Measurements from ENCODE around the gene BTK. TPM values are rescaled to one million over a fixed set of nuclear protein-coding genes. Genes with fewer than 3 reads are reported as not detected.

The BTK gene
- total and polyA plus RNA-seq, 9 of the 15 experiments (the other 6 are each of a cell fraction or from before 2014, with no cell fraction given) = 14.9 to 93.4 (median 65.2) TPM

DNA sequence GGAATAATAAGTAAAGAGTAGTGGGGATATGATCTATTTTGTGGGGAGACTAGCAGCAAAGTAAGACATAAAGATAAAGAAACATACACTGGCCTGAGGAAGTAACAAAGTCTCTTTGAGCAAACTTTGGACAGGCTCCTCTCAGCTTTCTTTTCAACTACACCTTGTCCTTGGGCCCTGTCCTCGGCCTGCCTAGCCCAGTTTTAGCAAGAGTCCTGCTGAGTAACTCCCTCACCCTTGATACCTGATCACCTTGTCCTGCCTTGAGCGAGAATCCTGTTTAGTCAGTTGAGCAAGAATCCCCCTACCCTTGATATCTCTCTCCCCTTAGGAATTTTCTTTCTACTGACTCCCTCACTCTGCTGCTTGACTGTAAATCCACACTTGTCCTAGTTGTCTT is 33.5 kb upstream of the BTK start (continued):
- TF ChIP-seq ETS2 (tag; IDR thresholded peaks at IDR 0.05; ENCODE audit: borderline replicate concordance, poor library complexity, severe bottlenecking) (no peak), SMAD1 (IDR thresholded peaks at IDR 0.05; ENCODE audit: low read depth, low read length, partially characterized antibody) (no peak)

DNA sequence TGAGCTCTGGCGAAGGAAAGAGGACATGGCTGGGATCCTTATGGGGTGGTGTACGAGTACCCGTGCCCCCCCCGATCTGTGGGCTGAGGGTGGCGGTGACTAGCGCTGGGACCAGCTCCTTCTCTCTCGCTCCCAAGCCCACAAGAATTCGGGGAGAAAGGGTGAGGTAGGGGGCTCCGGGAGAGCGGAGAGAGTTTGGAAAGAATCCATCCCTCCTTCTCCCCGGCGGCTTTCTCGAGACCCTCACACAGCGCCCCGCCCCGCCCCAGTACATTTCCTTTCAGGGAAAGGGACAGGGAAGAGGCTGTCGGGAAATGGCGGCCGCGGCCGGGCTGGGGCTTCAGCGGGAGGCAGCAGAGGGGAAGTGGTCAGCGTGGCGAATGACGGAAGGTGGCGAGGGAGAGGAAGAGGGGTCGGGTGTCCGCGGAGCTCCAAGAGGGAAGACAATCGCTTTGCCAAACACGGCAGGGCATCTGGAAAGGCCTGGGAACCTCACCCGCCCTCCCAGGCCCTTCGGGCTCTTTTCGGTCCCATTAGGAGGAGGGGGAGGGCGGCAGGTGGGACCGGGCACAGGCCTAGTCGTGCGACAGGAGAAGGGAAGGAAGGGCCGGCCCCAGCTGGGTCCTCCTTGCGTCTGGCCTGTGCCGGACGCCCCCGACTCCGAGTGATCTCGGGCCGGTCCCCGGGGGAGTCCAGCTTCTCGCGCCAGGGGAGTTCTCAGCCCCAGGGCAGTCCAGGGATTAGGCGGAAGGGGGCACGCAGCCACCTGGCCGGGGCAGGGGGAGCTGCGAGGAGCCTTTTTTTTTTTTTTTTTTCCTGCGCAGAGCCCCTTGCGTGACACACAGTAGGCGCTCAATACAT is 32.2 kb upstream of the BTK start:
- no peak for ATAC-seq
- Histone ChIP-seq H3K4me1 (replicated peaks in 1 of 2; ENCODE audit: control insufficient read depth in 2 of 2, insufficient read depth in 2 of 2, low read length in 2 of 2) (peaks cover 8 to 17% of the 10 kb centered on the region in 2 experiments; a peak in 4 of 5 replicates), H3K9me3 (replicated peaks; ENCODE audit: control insufficient read depth, insufficient read depth, low read depth, low read length) (no peaks in the 10 kb centered on the region), H3K4me2 (ENCODE audit: insufficient read depth, low read length) (peak overlapping the region; percentile 14; the same call in 1 of the 2 replicates), H3K9ac (ENCODE audit: insufficient read depth in 1 of 2, low read depth in 2 of 2, low read length in 2 of 2) (peak overlapping the region in 1 of 2 experiments; percentile 26; a peak in 2 of 4 replicates), H3K9me1 (ENCODE audit: control insufficient read depth, insufficient read depth, low read length) (no peaks in the 10 kb centered on the region), H3K79me2 (ENCODE audit: control insufficient read depth, insufficient read depth, low read length) (no peaks in the 10 kb centered on the region), H3K27ac (ENCODE audit: extremely low read depth, low read depth, low read length) (no peak overlapping the region), H3K27me3 (ENCODE audit: control insufficient read depth in 2 of 2, insufficient read depth in 2 of 2, low read length in 2 of 2) (no peaks in the 10 kb centered on the region; a peak in 1 of 5 replicates), H4K20me1 (replicated peaks; ENCODE audit: control insufficient read depth, insufficient read depth, low read length) (no peaks in the 10 kb centered on the region; the same call in 1 of the 2 replicates), H2AFZ (ENCODE audit: low read depth, low read length) (no peak overlapping the region), H3K36me3 (ENCODE audit: control insufficient read depth, insufficient read depth, low read length) (peaks cover 5% of the 10 kb centered on the region; the same call in 1 of the 3 replicates), H3K4me3 (no peak overlapping the region)
- intact Hi-C loops (cut with micrococcal nuclease) (loop anchor here (5.0 kb wide), 2 partner anchors 44 to 179 kb away; no protein-coding TSS in a partner anchor), in situ Hi-C loops (cut with MboI) (no loop called here)
- BruUV-seq (replicated peaks) = no TSS peak
- POLR2A ChIA-PET = interaction anchor here (0.6 kb wide), 1 partner anchor 626 kb away, joined by 4 read pairs; no protein-coding TSS in a partner anchor
- CTCF ChIA-PET (ENCODE audit: low intra/inter-chr PET ratio) = no interaction called here
- 58% methylated on average over 6 of the region's 56 CpGs for WGBS (ENCODE audit: insufficient coverage, low coverage, missing lambda C conversion rate)
- DNase-seq (ENCODE audit: extremely low read depth in 1 of 4, low spot score in 3 of 4) = no peak
- no peak for TF ChIP-seq ZNF217 (CRISPR knock-in tag; IDR thresholded peaks at IDR 0.05)
- TF ChIP-seq, protein P1, sequence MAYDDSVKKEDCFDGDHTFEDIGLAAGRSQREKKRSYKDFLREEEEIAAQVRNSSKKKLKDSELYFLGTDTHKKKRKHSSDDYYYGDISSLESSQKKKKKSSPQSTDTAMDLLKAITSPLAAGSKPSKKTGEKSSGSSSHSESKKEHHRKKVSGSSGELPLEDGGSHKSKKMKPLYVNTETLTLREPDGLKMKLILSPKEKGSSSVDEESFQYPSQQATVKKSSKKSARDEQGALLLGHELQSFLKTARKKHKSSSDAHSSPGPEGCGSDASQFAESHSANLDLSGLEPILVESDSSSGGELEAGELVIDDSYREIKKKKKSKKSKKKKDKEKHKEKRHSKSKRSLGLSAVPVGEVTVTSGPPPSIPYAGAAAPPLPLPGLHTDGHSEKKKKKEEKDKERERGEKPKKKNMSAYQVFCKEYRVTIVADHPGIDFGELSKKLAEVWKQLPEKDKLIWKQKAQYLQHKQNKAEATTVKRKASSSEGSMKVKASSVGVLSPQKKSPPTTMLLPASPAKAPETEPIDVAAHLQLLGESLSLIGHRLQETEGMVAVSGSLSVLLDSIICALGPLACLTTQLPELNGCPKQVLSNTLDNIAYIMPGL (CRISPR knock-in tag; IDR thresholded peaks at IDR 0.05) = no peak
- no peak for TF ChIP-seq HNRNPH1 (optimal IDR thresholded peaks at IDR 0.05; ENCODE audit: low read depth, low read length)
- TF ChIP-seq RHOXF2B (CRISPR knock-in tag; conservative IDR thresholded peaks at IDR 0.05) = no peak
- TF ChIP-seq U2AF2 (optimal IDR thresholded peaks at IDR 0.05; ENCODE audit: low read depth, low read length) = no peak
- TF ChIP-seq YY1 (IDR thresholded peaks at IDR 0.05; ENCODE audit: borderline replicate concordance in 1 of 3, control insufficient read depth in 1 of 3, extremely low read depth in 1 of 3, insufficient read depth in 3 of 3, insufficient read length in 1 of 3, insufficient replicate concordance in 2 of 3, low read depth in 1 of 3, low read length in 2 of 3) = peak in 2 of 3 experiments; percentile 6 to 14
- no peak for TF ChIP-seq NFRKB (IDR thresholded peaks at IDR 0.05; ENCODE audit: low read depth)
- FAIRE-seq = no peak
